ENCODE measurements around the gene NCKAP5. TPM values are rescaled to one million over a fixed set of nuclear protein-coding genes. Genes with fewer than 3 reads are reported as not detected.

NCKAP5 gene
- total RNA-seq, 1 donor from 2014 or later, result under 0.01 TPM

DNA sequence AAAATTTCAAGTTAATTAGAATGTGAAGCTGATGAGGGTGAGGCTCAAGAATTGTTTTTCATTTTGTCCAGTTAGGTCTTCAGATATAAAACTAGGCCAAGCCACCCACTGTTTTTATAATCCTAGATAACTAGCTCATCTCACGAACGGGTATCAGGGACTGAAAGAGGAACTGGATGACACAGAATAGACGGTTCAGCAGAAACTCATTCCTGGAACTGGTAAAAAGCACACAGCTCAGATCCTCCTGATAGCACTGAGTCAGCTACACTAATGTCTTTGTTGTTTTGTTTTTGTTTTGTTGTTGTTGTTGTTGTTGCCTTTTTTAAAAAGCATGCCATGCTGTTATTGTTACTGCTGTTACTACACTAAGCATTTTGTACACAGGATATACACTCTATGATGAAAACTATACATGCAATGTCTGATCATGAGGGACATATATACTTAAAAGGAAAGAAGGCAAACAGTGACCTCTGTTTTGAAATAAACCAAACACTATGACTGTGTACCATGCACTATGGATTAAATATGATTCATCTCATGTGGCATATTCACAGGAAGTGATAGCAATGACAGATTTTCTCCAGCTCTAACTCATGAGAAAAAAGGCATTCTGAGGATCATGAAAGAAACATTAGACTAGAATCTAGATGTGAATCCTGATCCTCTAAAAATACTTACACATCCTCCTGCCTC, 437.6 kb downstream of the NCKAP5 start:
- DNase-seq, result no peak

- DNase-seq, result no peak
Measured at GRCh38 chr2:133124446-133124845, 443.8 kb downstream of the NCKAP5 start.

GRCh38 chr2:133123904-133124303, 444.4 kb downstream of the NCKAP5 start:
- no peak for DNase-seq

DNA sequence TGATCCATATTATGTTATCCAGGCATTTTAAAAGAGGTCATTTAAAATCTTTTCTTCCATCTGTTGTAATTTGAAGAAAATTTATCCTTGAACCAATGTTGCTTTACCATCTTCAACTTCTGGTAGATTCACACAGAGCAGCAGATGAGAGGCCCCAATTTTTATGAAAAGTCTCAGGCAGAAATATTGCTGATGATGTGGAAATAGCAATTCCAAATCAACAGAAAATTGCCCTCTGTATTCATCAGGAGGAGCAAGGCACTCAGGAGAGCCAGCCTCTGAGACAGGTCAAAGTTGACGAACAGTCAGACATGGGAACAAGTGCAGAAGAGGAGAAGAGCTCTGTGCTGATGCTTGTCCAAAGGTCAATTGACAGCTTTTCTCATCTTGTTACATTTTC, 444.9 kb downstream of the NCKAP5 start:
- DNase-seq, result no peak

DNA sequence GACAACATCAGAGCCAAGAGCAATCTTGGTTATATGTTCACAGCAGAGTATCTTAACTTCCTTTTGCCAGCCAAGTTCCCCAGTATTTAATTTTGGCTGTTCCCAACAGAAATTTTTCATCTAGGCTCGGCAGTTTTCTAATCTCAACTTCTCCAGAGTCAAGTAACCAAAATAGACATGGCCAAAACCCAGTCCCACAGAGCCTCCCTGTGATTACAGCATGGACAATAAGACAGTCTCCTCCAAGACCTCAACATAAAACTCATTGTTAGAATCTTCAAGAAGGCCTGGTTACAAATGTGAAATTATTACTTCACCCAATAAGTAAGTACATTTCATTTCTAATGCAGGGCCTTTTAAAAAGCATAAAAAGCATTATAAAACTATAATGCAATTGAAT, 445.7 kb downstream of the NCKAP5 start:
- DNase-seq, result no peak

DNA sequence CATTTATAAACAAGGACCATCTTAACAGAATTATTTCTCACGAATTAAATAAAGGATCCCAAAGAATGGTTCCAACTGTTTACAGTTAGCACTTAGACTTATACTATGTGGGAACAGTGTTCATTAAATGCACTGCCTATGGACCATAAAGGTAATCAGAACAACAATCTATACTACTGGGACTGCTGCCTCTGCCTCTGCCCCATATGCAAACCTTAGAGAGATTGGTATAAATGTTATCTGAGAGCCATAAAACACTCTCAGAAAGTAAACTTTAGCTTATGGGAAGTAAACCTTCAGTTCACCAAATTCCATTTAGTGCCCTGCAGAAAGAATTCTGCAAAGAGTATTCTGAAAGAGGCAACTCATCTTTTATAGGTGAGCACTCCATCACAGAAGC, 448.0 kb downstream of the NCKAP5 start:
- DNase-seq, result no peak

DNA sequence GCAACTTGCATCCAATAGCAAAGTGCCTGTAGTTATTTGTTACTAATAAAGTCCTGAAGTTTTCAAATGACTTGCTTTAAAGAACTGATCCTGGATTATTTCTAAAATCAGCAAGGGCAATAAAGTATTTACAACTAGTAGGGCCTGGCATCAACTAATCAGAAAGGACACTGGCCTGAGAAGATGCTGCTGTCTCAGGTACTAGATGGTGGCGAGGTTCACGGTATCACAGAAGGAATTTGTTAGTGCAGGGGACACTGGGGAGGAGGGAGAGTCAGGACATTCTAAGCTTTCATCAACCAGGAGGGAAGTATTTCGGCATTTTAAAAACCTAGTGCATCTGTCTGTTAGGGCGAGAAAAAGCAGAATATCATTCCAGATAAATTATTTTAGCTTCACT, 458.1 kb downstream of the NCKAP5 start:
- DNase-seq, result no peak

DNA sequence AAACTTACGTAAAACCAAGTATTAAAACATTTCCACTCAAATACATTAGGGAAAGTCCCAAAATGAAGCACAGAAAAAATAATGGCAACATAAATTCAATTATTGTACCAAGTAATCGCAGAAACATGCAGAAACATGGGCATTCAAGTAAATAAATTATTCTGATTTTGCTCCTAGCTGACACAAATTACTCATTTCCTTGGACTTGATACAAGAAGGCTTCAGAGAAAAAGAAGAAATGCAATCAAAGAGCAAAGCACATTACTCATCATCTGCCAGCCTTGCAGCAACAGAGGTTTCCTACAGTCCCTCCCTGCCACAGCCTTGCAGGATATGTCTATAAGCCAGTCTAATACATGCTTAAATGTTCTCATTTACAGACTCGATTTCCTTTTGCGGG, 458.5 kb downstream of the NCKAP5 start:
- no peak for DNase-seq

GRCh38 chr2:133107058-133107815, 461.0 kb downstream of the NCKAP5 start:
- DNase-seq, result no peak

- DNase-seq, result no peak
Measured at GRCh38 chr2:133104871-133105270, 463.4 kb downstream of the NCKAP5 start.

DNA sequence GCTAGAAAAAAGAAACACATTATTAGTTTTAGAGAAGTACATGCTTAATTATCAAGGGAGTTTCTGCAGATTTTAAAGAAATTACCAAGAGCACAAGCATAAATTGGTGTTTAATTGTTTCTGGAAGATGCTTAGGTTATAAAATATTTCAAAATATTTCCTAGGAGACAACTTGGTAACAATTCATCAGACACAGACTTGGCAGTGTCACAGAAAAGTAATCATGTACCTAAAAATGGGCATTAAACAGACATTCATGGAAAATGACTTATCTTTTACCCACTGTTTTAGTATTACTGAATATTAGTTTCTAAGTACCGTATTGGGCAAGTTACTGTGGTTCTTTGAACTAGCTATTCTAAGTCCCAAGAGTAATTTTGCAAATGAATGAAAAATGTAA, 469.5 kb downstream of the NCKAP5 start:
- DNase-seq, result no peak

GRCh38 chr2:133097666-133098065, 470.6 kb downstream of the NCKAP5 start:
- no peak for DNase-seq

GRCh38 chr2:133092571-133092970, 475.7 kb downstream of the NCKAP5 start:
- DNase-seq, result no peak

DNA sequence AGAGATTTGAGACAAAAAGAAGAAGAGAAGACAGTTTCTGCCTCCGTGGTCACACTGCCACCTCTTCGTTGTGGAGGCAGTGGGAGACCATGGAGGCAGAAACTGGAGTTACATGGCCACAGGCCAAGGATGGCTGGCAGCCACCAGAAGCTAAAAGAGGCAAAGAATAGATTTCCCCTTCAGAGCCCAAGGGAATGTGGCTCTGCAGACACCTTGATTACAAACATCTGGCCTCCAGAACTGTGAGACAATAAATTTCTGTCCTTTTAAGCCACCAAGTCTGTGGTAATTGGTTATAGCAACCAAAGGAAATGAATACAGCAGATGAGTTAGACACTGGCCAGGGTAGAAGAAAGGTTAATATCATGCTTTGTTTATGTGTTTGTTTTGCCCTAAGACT, 477.9 kb downstream of the NCKAP5 start:
- DNase-seq, result no peak

DNA sequence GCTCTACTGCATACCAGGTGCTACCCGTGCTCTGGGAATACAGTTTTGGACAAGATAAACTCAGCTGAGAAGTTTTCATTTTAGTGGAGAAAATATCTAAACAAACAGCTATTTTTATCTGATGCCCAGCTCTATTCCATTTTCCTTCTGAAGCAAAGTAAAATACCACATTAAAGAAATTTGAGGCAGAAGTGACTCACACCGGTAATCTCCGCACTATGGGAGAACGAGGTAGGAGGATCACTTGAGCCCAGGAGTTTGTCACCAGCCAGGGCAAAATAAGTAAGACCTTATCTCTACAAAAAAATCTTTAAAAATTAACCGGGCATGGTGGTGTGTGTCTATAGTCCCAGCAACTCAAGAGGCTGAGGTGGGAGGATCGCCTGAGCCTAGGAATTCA, 482.1 kb downstream of the NCKAP5 start:
- no peak for DNase-seq

- DNase-seq, result no peak
Measured at GRCh38 chr2:133085646-133086045, 482.6 kb downstream of the NCKAP5 start.

- no peak for DNase-seq
Measured at GRCh38 chr2:133082034-133082433, 486.2 kb downstream of the NCKAP5 start.

GRCh38 chr2:133080822-133081221, 487.4 kb downstream of the NCKAP5 start:
- DNase-seq, result no peak

DNA sequence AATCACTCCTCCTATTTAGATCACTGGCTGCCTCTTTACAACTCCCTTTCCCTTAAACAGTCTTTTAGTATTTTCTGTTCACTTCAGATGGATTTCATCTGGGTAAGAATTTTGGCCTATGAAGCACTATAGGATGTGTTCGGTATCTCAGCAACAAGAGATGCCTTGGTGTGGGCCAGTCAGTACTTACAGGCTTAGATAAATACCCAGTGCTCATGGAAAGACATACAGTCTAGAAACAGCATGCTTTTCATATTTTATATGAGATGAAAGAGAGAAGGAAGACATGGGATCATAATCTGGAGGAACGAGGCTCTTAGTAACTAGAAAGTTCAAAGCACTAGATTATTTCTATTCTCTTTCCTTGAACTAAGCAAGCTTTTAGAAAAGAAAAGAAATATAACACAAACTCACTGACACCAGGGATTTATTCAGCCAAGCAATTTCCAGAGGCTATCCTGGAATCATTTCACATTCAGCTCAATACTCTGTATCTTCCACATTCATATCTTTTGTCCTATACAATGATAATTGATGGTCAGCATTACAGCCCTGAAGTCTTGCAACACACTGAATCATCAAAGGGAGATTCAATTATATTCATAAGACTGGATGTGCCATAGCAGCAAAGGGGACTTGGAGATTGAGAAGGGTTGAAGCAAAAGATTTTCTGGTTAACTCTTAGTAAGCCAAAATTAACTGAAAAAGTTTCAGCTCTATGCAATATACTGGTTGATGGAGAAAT, 489.4 kb downstream of the NCKAP5 start:
- no peak for DNase-seq

DNA sequence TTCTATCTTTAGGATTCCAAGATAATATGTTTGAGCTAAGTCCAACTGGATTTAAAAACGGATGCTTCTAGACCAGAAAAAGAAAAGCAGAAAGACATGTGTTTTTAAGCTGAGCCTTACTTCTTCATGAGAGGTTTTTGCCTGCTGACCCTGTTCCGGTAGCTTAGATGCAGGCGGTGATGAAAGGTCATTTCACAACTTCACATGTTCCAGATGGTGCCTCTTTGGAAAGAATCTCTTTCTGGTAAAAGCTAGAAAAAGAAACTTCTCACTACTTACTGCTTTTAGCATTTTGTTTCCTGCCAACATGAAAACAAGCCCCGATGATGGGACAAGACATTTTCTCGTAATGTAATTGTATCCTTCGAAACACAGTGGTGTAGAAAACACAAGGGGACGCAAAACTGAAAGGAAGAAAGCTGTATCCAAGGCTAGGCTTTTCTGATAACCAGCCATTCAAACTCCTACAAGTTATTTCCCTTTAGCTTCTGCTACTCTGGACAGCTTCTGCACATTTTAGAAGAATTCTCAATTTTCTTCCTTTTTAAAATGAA, 490.9 kb downstream of the NCKAP5 start:
- no peak for DNase-seq

DNA sequence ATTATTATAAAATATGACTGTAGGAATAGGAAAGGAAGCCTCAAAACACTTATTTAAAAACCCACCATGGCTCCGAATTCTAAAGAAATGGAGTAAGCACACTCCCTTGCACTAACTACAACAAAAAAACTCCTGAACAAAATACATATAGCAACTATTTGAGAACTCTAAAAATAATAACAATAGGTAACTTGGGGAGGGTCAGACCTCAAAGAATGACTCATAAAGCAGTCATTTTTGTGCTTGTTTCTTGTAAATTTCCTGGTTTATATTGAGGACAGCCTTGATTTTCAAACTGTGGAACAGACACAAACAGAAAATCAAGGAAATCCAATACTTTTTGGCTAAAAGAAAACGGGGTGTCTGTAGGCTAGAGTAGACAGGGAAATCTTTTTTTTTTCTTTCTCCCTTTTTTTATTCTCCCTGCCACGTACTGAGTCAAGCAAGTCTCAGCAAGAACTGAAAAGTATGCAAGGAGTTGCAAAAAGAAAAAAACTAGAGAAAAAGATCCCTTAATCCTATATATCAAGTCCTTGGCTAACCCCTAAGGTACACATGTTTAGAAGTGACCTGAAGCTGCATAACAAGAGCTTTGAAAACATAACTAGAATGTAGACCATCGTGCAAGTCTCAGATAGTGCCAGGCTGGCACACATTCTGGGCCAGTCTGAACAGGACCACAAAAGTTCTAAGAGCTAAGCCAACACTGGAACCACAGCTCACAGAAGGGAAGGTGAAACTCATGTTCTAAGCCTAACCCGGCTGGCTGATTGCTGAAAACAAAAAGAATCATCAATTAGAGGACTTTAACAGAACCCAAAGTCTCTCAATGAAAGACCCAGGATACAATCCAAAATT, 495.2 kb downstream of the NCKAP5 start:
- no peak for DNase-seq

GRCh38 chr2:133063775-133064174, 504.5 kb downstream of the NCKAP5 start:
- peak; percentile 2 for DNase-seq
